A673 (cell line): ENCODE measurements around the gene STUB1. TPM values are rescaled to one million over a fixed set of nuclear protein-coding genes. Genes with fewer than 3 reads are reported as not detected.

Source experiments
- BruUV-seq: library from RNA; stranded (reverse); fragments of 400-500 nt; replicated peaks from 2 replicates; lab custom pipeline; 2021; lab: Mats Ljungman, UMichigan
- CTCF ChIA-PET: fragments of 300-600 bp; sonication (Branson Sonifier 250); formaldehyde crosslinking; loops from one replicate; lab custom pipeline; 2022; ENCODE audit warnings: antibody characterized with exemption; lab: Charles Lee
- POLR2A ChIA-PET: fragments of 300-600 bp; sonication (Branson Sonifier 250); formaldehyde crosslinking; loops from one replicate; lab custom pipeline; 2022; ENCODE audit warnings: antibody characterized with exemption; ENCODE audit not compliant: low non-redundant PET; lab: Charles Lee
- DNase-seq: peaks from one replicate; pipeline ENCODE4 v3.0.0-alpha.2; 2015; ENCODE audit warnings: low spot score
- H3K27ac ChIP-seq: fragments of 200-600 bp; sonication (generic); 2 replicates; pipeline ENCODE4 v1.5.1; 2016; ENCODE audit warnings: mixed run types, low read depth, mild to moderate bottlenecking, mixed read lengths, antibody characterized with exemption, low read length; ENCODE audit not compliant: poor library complexity, severe bottlenecking
- H3K27me3 ChIP-seq: fragments of 200-600 bp; sonication (generic); replicated peaks from 2 replicates; pipeline ENCODE4 v1.6.1; 2017; ENCODE audit warnings: mixed run types, low read depth, mild to moderate bottlenecking, mixed read lengths, antibody characterized with exemption, low read length; ENCODE audit not compliant: insufficient read depth, poor library complexity
- H3K36me3 ChIP-seq: fragments of 200-600 bp; sonication (generic); 2 replicates; pipeline ENCODE4 v1.6.1; 2016; ENCODE audit warnings: mixed run types, mild to moderate bottlenecking, mixed read lengths, antibody characterized with exemption, low read length; ENCODE audit not compliant: insufficient read depth, poor library complexity, severe bottlenecking
- H3K4me1 ChIP-seq: fragments of 200-600 bp; sonication (generic); 2 replicates; pipeline ENCODE4 v1.6.1; 2017; ENCODE audit warnings: mixed run types, mild to moderate bottlenecking, mixed read lengths, antibody characterized with exemption, low read length; ENCODE audit not compliant: insufficient read depth, poor library complexity, severe bottlenecking
- H3K4me3 ChIP-seq: fragments of 200-600 bp; sonication (generic); 2 replicates; pipeline ENCODE4 v1.5.1; 2016; ENCODE audit warnings: low read depth, mixed run types, mild to moderate bottlenecking, mixed read lengths, low read length; ENCODE audit not compliant: poor library complexity, severe bottlenecking
- H3K9me3 ChIP-seq: fragments of 200-600 bp; sonication (generic); 2 replicates; pipeline ENCODE4 v1.6.1; 2016; ENCODE audit warnings: mixed run types, low read depth, mild to moderate bottlenecking, mixed read lengths, antibody characterized with exemption, low read length; ENCODE audit not compliant: poor library complexity, severe bottlenecking
- EZH2 ChIP-seq: fragments of 200-600 bp; sonication (generic); IDR thresholded peaks from 2 replicates; pipeline ENCODE4 v1.6.1; 2017; ENCODE audit warnings: borderline replicate concordance, low read depth, mild to moderate bottlenecking, mixed read lengths, antibody characterized with exemption, low read length; ENCODE audit not compliant: poor library complexity, severe bottlenecking
- intact Hi-C: fragments of 100-400 bp; cut with micrococcal nuclease; formaldehyde crosslinking; loops from one replicate; pipeline ENCODE4 v1.10.0; 2022; ENCODE audit not compliant: unreplicated experiment
- total RNA-seq: library from RNA; stranded (reverse); gene quantifications from 2 replicates; pipeline ENCODE4 v1.2.3, GENCODE V29; 2021
- TF ChIP-seq, protein P1 (sequence below): fragments of 300-800, 200-600 bp; sonication (generic); conservative IDR thresholded peaks from 2 replicates; pipeline ENCODE4 v1.5.1; 2017; ENCODE audit warnings: low read depth, mild to moderate bottlenecking, antibody characterized with exemption, low read length, moderate library complexity, mixed read lengths

Gene STUB1
- total RNA-seq, 1 experiment from 2014 or later = 88.2 TPM

DNA sequence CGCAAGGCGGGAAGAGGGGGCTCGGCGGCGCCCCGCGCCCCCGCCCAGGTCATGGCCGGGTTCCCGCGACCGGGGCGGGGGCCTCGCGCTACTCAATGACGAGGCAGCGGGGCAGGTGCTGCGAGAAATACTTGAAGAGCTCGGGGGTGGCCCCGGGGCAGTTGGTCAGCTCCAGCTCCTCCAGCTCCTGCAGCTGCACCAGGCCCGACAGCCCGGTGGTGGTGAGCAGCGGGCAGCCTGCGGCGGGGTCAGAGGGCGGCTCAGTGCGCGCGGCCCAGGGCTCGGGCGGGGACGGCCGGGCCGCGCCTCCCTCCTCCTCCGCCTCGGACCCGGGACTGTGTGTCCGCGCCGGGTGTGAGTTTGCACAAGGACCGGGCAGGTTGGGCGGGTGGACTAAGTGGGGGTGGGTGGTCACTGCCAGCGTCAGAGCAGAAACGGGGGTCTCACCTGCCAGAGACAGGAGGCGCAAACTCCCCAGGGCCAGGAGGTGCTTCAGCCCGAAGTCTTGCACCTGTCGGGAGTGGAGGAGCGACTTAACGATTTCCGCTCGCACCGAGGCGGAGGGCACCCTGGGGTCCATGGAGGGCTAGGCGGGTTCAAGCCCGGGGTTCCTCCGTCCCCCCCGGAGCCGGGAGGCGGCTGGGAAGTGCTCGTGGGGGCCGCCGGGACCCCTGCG, 14.1 kb downstream of the STUB1 start:
- TF ChIP-seq, protein P1, sequence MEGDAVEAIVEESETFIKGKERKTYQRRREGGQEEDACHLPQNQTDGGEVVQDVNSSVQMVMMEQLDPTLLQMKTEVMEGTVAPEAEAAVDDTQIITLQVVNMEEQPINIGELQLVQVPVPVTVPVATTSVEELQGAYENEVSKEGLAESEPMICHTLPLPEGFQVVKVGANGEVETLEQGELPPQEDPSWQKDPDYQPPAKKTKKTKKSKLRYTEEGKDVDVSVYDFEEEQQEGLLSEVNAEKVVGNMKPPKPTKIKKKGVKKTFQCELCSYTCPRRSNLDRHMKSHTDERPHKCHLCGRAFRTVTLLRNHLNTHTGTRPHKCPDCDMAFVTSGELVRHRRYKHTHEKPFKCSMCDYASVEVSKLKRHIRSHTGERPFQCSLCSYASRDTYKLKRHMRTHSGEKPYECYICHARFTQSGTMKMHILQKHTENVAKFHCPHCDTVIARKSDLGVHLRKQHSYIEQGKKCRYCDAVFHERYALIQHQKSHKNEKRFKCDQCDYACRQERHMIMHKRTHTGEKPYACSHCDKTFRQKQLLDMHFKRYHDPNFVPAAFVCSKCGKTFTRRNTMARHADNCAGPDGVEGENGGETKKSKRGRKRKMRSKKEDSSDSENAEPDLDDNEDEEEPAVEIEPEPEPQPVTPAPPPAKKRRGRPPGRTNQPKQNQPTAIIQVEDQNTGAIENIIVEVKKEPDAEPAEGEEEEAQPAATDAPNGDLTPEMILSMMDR = no peak
- TF ChIP-seq EZH2 = peak; percentile 70
- ChIA-PET POLR2A (no interaction called here), CTCF (interaction anchor here (1.4 kb wide), 1 partner anchor 18 kb away, joined by 3 read pairs; no protein-coding TSS in a partner anchor)
- BruUV-seq = no TSS peak
- Histone ChIP-seq H3K27ac (no peak overlapping the region), H3K27me3 (peaks cover 44% of the 10 kb centered on the region), H3K4me1 (peaks cover 16% of the 10 kb centered on the region), H3K4me3 (peak overlapping the region; percentile 35), H3K9me3 (no peaks in the 10 kb centered on the region), H3K36me3 (no peaks in the 10 kb centered on the region)
- no peak for DNase-seq
- intact Hi-C loops = no loop called here

DNA sequence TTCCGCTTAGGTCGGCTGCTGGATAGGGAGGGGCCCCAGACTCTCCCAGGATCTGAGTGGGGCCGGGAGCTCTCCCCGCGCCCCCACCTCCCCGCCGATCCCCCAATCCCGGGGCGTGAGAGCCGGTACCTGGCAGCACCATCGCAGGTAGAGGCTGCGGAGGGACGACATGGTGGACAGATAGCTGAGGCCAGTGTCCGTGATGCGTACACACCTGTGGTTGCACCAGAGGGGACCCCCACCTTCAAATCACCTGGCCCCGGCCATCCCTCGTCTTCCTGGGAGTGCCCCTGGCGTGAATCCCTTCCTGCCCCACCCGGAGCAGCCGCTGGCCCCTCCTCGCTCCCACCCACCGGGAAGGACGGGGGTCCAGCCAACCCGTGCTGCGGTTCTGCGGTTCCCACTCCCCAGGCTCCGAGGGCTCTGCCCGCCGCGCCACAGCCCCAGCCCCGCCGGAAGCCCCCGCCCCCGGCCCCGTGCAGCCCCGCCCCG, 14.7 kb downstream of the STUB1 start:
- intact Hi-C loops = no loop called here
- H3K27ac ChIP-seq = no peak overlapping the region
- H3K4me3 ChIP-seq = peak overlapping the region; percentile 35
- TF ChIP-seq, protein P1 = no peak
- TF ChIP-seq EZH2 = no peak
- no peaks in the 10 kb centered on the region for H3K36me3 ChIP-seq
- H3K4me1 ChIP-seq = peaks cover 14% of the 10 kb centered on the region
- ChIA-PET POLR2A (no interaction called here), CTCF (no interaction called here)
- H3K9me3 ChIP-seq = no peaks in the 10 kb centered on the region
- DNase-seq = no peak
- H3K27me3 ChIP-seq = peaks cover 50% of the 10 kb centered on the region
- BruUV-seq = no TSS peak

DNA sequence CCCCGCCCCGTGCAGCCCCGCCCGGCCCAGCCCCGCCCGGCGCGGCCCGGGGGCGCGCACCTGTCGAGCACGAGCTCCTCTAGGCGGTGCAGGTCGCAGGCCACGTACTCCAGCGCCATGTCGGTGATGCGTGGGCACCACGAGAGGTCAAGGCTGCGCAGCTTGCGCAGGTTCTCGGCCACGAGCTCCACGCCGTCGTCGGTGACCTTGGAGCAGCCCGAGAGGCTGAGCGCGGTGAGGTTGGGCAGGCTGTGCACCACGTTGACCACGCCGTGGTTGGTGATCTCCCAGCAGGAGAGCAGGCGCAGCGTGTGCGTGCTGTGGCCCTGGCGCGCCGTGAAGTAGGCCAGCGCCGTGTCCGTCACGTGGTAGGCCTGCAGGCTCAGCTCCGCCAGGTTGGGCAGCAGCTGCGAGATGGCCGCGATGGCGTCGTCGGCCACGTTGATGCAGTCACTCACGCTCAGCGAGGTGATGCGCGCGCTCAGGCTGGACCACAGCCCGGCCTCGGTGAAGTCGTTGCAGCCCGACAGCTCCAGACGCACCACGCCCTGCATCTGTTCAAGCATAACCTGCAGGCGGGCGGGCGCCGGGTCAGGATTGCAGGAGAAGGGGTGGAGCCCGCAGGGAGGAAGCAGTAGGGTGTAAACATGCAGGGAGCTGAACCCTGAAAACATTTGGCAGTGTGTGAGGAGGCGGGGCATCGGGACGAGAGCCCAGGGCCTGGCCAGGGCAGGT, 15.3 kb downstream of the STUB1 start:
- ChIA-PET POLR2A (interaction anchor here (0.6 kb wide), 1 partner anchor 14 kb away, joined by 3 read pairs; no protein-coding TSS in a partner anchor), CTCF (interaction anchor here (0.7 kb wide), 1 partner anchor 29 kb away, joined by 3 read pairs; no protein-coding TSS in a partner anchor)

More for the DNA sequence above, 15.3 kb downstream of the STUB1 start:
- H3K4me3 ChIP-seq = peak overlapping the region; percentile 38
- peaks cover 14% of the 10 kb centered on the region for H3K4me1 ChIP-seq
- intact Hi-C loops = no loop called here
- H3K9me3 ChIP-seq = no peaks in the 10 kb centered on the region
- no peak overlapping the region for H3K27ac ChIP-seq
- peaks cover 56% of the 10 kb centered on the region for H3K27me3 ChIP-seq
- peak; percentile 37 for DNase-seq
- H3K36me3 ChIP-seq = no peaks in the 10 kb centered on the region
- no TSS peak for BruUV-seq
- TF ChIP-seq, protein P1 = no peak
- TF ChIP-seq EZH2 = no peak
